NCI-H526 (cell line): Measurements from ENCODE around the gene HSPA12A.

Source experiments
- DNase-seq, 2 experiments: peaks; one replicate each; lab custom pipeline; 2025; lab: John Stamatoyannopoulos, UW

The HSPA12A gene

GRCh38 chr10:116742367-116743265, at the start of gene HSPA12A:
HSPA12A (minus strand) TSS chr10:116742566; CDS start chr10:116742469, 97 bp downstream.
- peak in 1 of 2 experiments; percentile 70 for DNase-seq

GRCh38 chr10:116791241-116791640, 48.9 kb upstream of the HSPA12A start:
- no peak for DNase-seq

GRCh38 chr10:116787893-116788665, 45.7 kb upstream of the HSPA12A start:
- DNase-seq, result peak; percentile 3 to 71

GRCh38 chr10:116787053-116787659, 44.8 kb upstream of the HSPA12A start:
- no peak for DNase-seq

- no peak for DNase-seq
Measured at GRCh38 chr10:116785867-116786266, 43.5 kb upstream of the HSPA12A start.

GRCh38 chr10:116785282-116785681, 42.9 kb upstream of the HSPA12A start:
- no peak for DNase-seq

GRCh38 chr10:116784651-116785050, 42.3 kb upstream of the HSPA12A start:
- DNase-seq, result no peak

- no peak for DNase-seq
Measured at GRCh38 chr10:116784035-116784434, 41.7 kb upstream of the HSPA12A start.

GRCh38 chr10:116783011-116783655, 40.8 kb upstream of the HSPA12A start:
- DNase-seq, result no peak

GRCh38 chr10:116781370-116781884, 39.1 kb upstream of the HSPA12A start:
- DNase-seq, result no peak

GRCh38 chr10:116780691-116781205, 38.4 kb upstream of the HSPA12A start:
- no peak for DNase-seq

GRCh38 chr10:116779076-116779687, 36.8 kb upstream of the HSPA12A start:
- no peak for DNase-seq

- DNase-seq, result no peak
Measured at GRCh38 chr10:116777006-116777405, 34.6 kb upstream of the HSPA12A start.

- DNase-seq, result no peak
Measured at GRCh38 chr10:116775488-116776400, 33.4 kb upstream of the HSPA12A start.

- no peak for DNase-seq
Measured at GRCh38 chr10:116774728-116775151, 32.4 kb upstream of the HSPA12A start.

GRCh38 chr10:116772909-116773705, 30.7 kb upstream of the HSPA12A start:
- DNase-seq, result no peak

- no peak for DNase-seq
Measured at GRCh38 chr10:116771959-116772585, 29.7 kb upstream of the HSPA12A start.

GRCh38 chr10:116771101-116771958, 29.0 kb upstream of the HSPA12A start:
- no peak for DNase-seq
